ENCODE measurements around the gene PI3. TPM values are rescaled to one million over a fixed set of nuclear protein-coding genes. Genes with fewer than 3 reads are reported as not detected.
"Not testable (repeated sequence)": the region's sequence is repeated elsewhere in the genome, so short reads cannot be mapped to it uniquely, and the experiment has no call there.

The PI3 gene
- not detected for total RNA-seq

- Histone ChIP-seq H3K4me1 (no peaks in the 10 kb centered on the region), H3K4me3 (no peak within 1 kb of the TSS), H3K27me3 (no peaks in the 10 kb centered on the region), H3K9me3 (peaks cover 0 to 5% (median 0%) of the 10 kb centered on the region in 4 donors), H3K36me3 (no peaks in the 10 kb centered on the region), H3K27ac (no peak within 1 kb of the TSS)
- DNase-seq (ENCODE audit: low spot score in 2 of 2), result no peak
- WGBS, 2 donors, result 62 to 81% methylated on average over 8 of the region's 8 CpGs
- TF ChIP-seq CTCF (IDR thresholded peaks at IDR 0.05) (no peak), EP300 (IDR thresholded peaks at IDR 0.05) (no peak), POLR2A (IDR thresholded peaks at IDR 0.05) (no peak)
Measured at GRCh38 chr20:45174434-45175364, at the start of gene PI3. Gene PI3 (plus strand): TSS chr20:45174902. CDS start chr20:45174923, 21 bp downstream.

GRCh38 chr20:45128099-45128498 lies 46.6 kb upstream of the PI3 start:
- H3K27ac ChIP-seq, result no peak overlapping the region
- H3K9me3 ChIP-seq, result no peaks in the 10 kb centered on the region
- H3K27me3 ChIP-seq, result peaks cover 0 to 10% of the 10 kb centered on the region in 2 donors
- no peak for TF ChIP-seq POLR2A (IDR thresholded peaks at IDR 0.05)
- TF ChIP-seq EP300 (IDR thresholded peaks at IDR 0.05), result no peak
- TF ChIP-seq CTCF (IDR thresholded peaks at IDR 0.05), result no peak
- no peak for DNase-seq (ENCODE audit: low spot score in 2 of 2)
- no peaks in the 10 kb centered on the region for H3K36me3 ChIP-seq
- no peaks in the 10 kb centered on the region for H3K4me1 ChIP-seq
- no peak overlapping the region for H3K4me3 ChIP-seq
- 55 to 61% methylated on average over 2 of the region's 2 CpGs for WGBS, 2 donors

DNA sequence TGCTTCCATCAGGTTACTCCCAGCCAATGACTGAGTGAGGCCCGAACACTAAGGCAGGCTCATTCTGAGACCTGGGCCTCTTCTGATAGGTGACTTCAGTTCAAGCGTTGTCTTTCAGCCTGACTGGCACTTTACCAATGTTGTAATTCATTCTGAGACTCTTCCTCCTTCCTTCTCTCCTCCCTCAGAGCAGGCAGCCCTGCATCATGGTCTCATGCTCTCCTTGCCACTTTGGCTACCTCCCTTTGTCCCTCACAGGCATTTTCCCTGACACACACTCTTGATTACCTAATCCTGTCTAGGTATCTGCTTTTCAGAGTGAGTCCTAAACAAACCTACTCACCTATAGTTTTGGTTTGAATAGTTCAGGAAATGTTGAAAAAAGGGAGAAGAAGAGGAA lies 37.8 kb upstream of the PI3 start:
- H3K27ac ChIP-seq, result no peak overlapping the region
- no peaks in the 10 kb centered on the region for H3K4me1 ChIP-seq
- peaks cover 0 to 11% (median 0%) of the 10 kb centered on the region in 4 donors for H3K9me3 ChIP-seq
- H3K36me3 ChIP-seq, result no peaks in the 10 kb centered on the region
- H3K4me3 ChIP-seq, result no peak overlapping the region
- no peak for TF ChIP-seq EP300 (IDR thresholded peaks at IDR 0.05)
- TF ChIP-seq POLR2A (IDR thresholded peaks at IDR 0.05), result no peak
- TF ChIP-seq CTCF (IDR thresholded peaks at IDR 0.05), result no peak
- H3K27me3 ChIP-seq, result no peaks in the 10 kb centered on the region
- no peak for DNase-seq (ENCODE audit: low spot score in 2 of 2)
- WGBS, 2 donors, result 75 to 81% methylated on average over 1 to 2 of the region's 2 CpGs

- Histone ChIP-seq H3K27ac (no peak overlapping the region), H3K4me3 (no peak overlapping the region), H3K36me3 (no peaks in the 10 kb centered on the region), H3K4me1 (no peaks in the 10 kb centered on the region), H3K9me3 (peaks cover 0 to 11% (median 0%) of the 10 kb centered on the region in 4 donors), H3K27me3 (no peaks in the 10 kb centered on the region)
- TF ChIP-seq EP300 (IDR thresholded peaks at IDR 0.05) (no peak), POLR2A (IDR thresholded peaks at IDR 0.05) (no peak), CTCF (IDR thresholded peaks at IDR 0.05) (peak in 4 of 5 experiments; percentile 18 to 44 (median 38))
- peak in 1 of 2 donors; percentile 32 for DNase-seq (ENCODE audit: low spot score in 2 of 2)
- 38 to 47% methylated on average over 17 to 20 of the region's 20 CpGs for WGBS, 2 donors
Measured at GRCh38 chr20:45138561-45139300, 36.0 kb upstream of the PI3 start.

DNA sequence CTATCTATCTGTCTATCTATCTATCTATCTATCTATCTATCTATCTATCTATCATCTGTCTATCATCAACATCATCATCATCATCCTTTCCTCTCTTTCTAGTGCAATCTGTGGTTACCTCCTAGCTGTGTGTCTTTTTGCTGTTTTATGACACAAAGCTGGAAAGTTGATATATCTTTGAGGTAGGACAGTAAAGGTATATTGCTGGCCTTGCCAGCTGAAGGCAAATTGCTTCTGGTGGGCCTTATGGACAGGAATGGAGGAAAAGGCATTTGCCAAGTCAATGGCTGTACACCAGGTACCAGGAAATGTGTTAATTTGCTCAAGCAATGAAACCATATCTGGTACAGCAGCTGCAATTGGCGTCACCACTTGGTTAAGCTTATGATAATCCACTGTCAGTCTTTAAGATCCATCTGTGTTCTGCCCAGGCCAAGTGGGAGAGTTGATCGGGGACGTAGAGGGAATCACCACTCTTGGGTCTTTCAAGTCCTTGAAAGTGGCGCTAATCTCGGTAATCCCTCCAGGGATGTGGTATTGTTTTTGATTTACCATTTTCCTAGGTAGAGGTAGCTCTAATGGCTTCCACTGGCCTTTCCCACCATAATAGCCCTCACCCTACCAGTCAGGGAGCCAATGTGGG lies 34.8 kb upstream of the PI3 start:
- not testable (repeated sequence) for H3K27ac ChIP-seq; H3K27me3 ChIP-seq; H3K9me3 ChIP-seq; DNase-seq (ENCODE audit: low spot score in 2 of 2); H3K4me3 ChIP-seq; H3K36me3 ChIP-seq; H3K4me1 ChIP-seq
- WGBS, 2 donors, result 86 to 95% methylated on average over 5 of the region's 5 CpGs
